A549 (cell line): Measurements from ENCODE around the gene CFAP92. TPM values are rescaled to one million over a fixed set of nuclear protein-coding genes. Genes with fewer than 3 reads are reported as not detected.

Experiments
- ATAC-seq, 2 experiments: fragments of 200-7000 bp in 1 of 2; fragments of >200 bp in 1 of 2; cut with Nextera tagmentation in 1 of 2; cut with Tn5 transposase in 1 of 2; 3 replicates each; pipeline versions ENCODE4 v1.8.0 to v1.9.1; 2018 to 2020; ENCODE audit warnings: mild to moderate bottlenecking in 1 of 2, moderate library complexity in 1 of 2
- CTCF ChIA-PET: fragments of 300-600 bp; sonication (Branson Sonifier 250); formaldehyde crosslinking; extraction: SDS; loops from one replicate; lab custom pipeline; 2021; ENCODE audit warnings: antibody characterized with exemption, inconsistent platforms; lab: Yijun Ruan, JAX
- POLR2A ChIA-PET: fragments of 350-600 bp; formaldehyde crosslinking; extraction: SDS; loops from one replicate; lab custom pipeline; 2021; ENCODE audit warnings: antibody characterized with exemption, inconsistent platforms; lab: Yijun Ruan, JAX
- DNase-seq, 2 experiments: peaks; one replicate each; pipeline versions ENCODE4 v3.0.0 to v3.0.0-alpha.2; 2011 to 2016; ENCODE audit warnings: low read depth in 1 of 2, low spot score in 1 of 2
- FAIRE-seq: peaks from 2 replicates; lab custom pipeline; 2011; peaks lifted over from hg19 to GRCh38; lab: Jason Lieb, UNC
- H3K27ac ChIP-seq, 2 experiments: fragments of >200 bp; sonication (Bioruptor Twin); formaldehyde crosslinking; 3 replicates each; pipeline ENCODE4 v1.5.1; 2016 to 2017
- H3K4me1 ChIP-seq: fragments of >200 bp; sonication (Bioruptor Twin); formaldehyde crosslinking; 3 replicates; pipeline ENCODE4 v1.6.1; 2016
- H3K4me2 ChIP-seq: fragments of >200 bp; sonication (Bioruptor Twin); formaldehyde crosslinking; 3 replicates; pipeline ENCODE4 v1.6.1; 2016
- H3K4me3 ChIP-seq: fragments of >200 bp; sonication (Bioruptor Twin); formaldehyde crosslinking; 3 replicates; pipeline ENCODE4 v1.5.1; 2016
- H3K9me3 ChIP-seq: fragments of >200 bp; sonication (Bioruptor Twin); formaldehyde crosslinking; 3 replicates; pipeline ENCODE4 v1.6.1; 2016
- CBX8 ChIP-seq: fragments of 200-600 bp; sonication (generic); IDR thresholded peaks from 2 replicates; pipeline ENCODE4 v1.6.1; 2016
- CEBPB ChIP-seq, 2 experiments: fragments of >200 bp in 1 of 2; sonication (Bioruptor Twin) in 1 of 2; formaldehyde crosslinking in 1 of 2; IDR thresholded peaks; 2 replicates each; pipeline ENCODE4 v1.6.1; 2012 to 2016
- EP300 ChIP-seq, 2 experiments: fragments of >200 bp; sonication (Bioruptor Twin); formaldehyde crosslinking; IDR thresholded peaks; 2 replicates in 1 of 2; 3 replicates in 1 of 2; pipeline ENCODE4 v1.6.1; 2016 to 2017
- HDAC2 ChIP-seq: fragments of 200-600 bp; sonication (generic); IDR thresholded peaks from 2 replicates; pipeline ENCODE4 v1.6.1; 2016
- HEYL ChIP-seq: fragments of 250-450 bp; sonication (Bioruptor Pico); IDR thresholded peaks from 2 replicates; pipeline ENCODE4 v1.8.0; 2021; ENCODE audit warnings: mild to moderate bottlenecking, moderate library complexity
- HOXA7 ChIP-seq: fragments of 250-450 bp; sonication (Bioruptor Pico); IDR thresholded peaks from 2 replicates; pipeline ENCODE4 v1.5.0; 2020; ENCODE audit warnings: mild to moderate bottlenecking, moderate library complexity
- HOXB13 ChIP-seq: fragments of 250-450 bp; sonication (Bioruptor Pico); IDR thresholded peaks from 2 replicates; pipeline ENCODE4 v1.5.0; 2020; ENCODE audit warnings: low read depth, mild to moderate bottlenecking, moderate library complexity
- JUN ChIP-seq, 2 experiments: fragments of >200 bp; sonication (Bioruptor Twin); formaldehyde crosslinking; IDR thresholded peaks; 2 replicates in 1 of 2; 3 replicates in 1 of 2; pipeline ENCODE4 v1.6.1; 2016 to 2017
- KDM1A ChIP-seq: fragments of 200-600 bp; sonication (generic); IDR thresholded peaks from 2 replicates; pipeline ENCODE4 v1.6.1; 2016; ENCODE audit warnings: low read depth, mild to moderate bottlenecking
- KDM5A ChIP-seq: fragments of 200-600 bp; sonication (generic); IDR thresholded peaks from 2 replicates; pipeline ENCODE4 v1.6.1; 2016; ENCODE audit warnings: antibody characterized with exemption, mild to moderate bottlenecking
- MAZ ChIP-seq: fragments of 150-350 bp; IDR thresholded peaks from 2 replicates; pipeline ENCODE4 v1.6.1; 2014; ENCODE audit warnings: antibody characterized with exemption, low read depth, low read length, borderline replicate concordance
- MYC ChIP-seq: IDR thresholded peaks from 2 replicates; pipeline ENCODE4 v1.6.1; 2012; ENCODE audit warnings: mild to moderate bottlenecking, inconsistent platforms, low read length, improper control_type of control experiment, borderline replicate concordance
- NPAS2 ChIP-seq: fragments of 250-450 bp; sonication (Bioruptor Pico); IDR thresholded peaks from 2 replicates; pipeline ENCODE4 v1.8.0; 2022; ENCODE audit warnings: mild to moderate bottlenecking, moderate library complexity, borderline replicate concordance
- NR3C1 ChIP-seq: fragments of >200 bp; sonication (Bioruptor Twin); formaldehyde crosslinking; IDR thresholded peaks from 3 replicates; pipeline ENCODE4 v1.6.1; 2017
- PHF8 ChIP-seq: fragments of 200-600 bp; sonication (generic); IDR thresholded peaks from 2 replicates; pipeline ENCODE4 v1.6.1; 2016; ENCODE audit warnings: low read depth, mild to moderate bottlenecking, antibody characterized with exemption, moderate library complexity, borderline replicate concordance
- POLR2A ChIP-seq: IDR thresholded peaks from 2 replicates; pipeline ENCODE4 v1.6.1; 2012; ENCODE audit warnings: mild to moderate bottlenecking, low read length
- RNF2 ChIP-seq: fragments of 200-600 bp; sonication (generic); IDR thresholded peaks from 2 replicates; pipeline ENCODE4 v1.6.1; 2016; ENCODE audit warnings: low read depth, mild to moderate bottlenecking, antibody characterized with exemption, moderate library complexity, borderline replicate concordance
- SREBF2 ChIP-seq: fragments of 450-650 bp; IDR thresholded peaks from 2 replicates; pipeline ENCODE4 v1.6.1; 2014; ENCODE audit warnings: mild to moderate bottlenecking, moderate library complexity
- ZC3H11A ChIP-seq: fragments of 450-650 bp; IDR thresholded peaks from 2 replicates; pipeline ENCODE4 v1.6.1; 2014; ENCODE audit warnings: antibody characterized with exemption, mild to moderate bottlenecking
- ZNF302 ChIP-seq: fragments of 250-450 bp; sonication (Bioruptor Pico); IDR thresholded peaks from 2 replicates; pipeline ENCODE4 v1.9.0; 2021; ENCODE audit warnings: inconsistent platforms, mild to moderate bottlenecking, moderate library complexity
- ZSCAN20 ChIP-seq: fragments of 250-450 bp; sonication (Bioruptor Pico); IDR thresholded peaks from 2 replicates; pipeline ENCODE4 v1.8.0; 2022; ENCODE audit warnings: mild to moderate bottlenecking, moderate library complexity
- WGBS: methylation state at CpG from one replicate; pipeline ENCODE4 v1.1.6; 2017; ENCODE audit errors: missing lambda C conversion rate; 5-methylcytosine and 5-hydroxymethylcytosine counted together
- polyA plus RNA-seq, 4 experiments: library from polyadenylated mRNA; depleted of rRNA in 3 of 4; stranded (reverse); fragments of >200 nt; fragmentation: RNase III in 1 of 4; extraction: RNeasy Plus Mini Kit Qiagen cat#74134 plus additional on column Dnase treatment in 1 of 4; gene quantifications; 2 replicates in 3 of 4; 3 replicates in 1 of 4; pipeline ENCODE4 v1.2.3, GENCODE V29; 2011 to 2017
- TF ChIP-seq, protein P1 (sequence below): fragments of 250-450 bp; sonication (Bioruptor Pico); IDR thresholded peaks from 2 replicates; pipeline ENCODE4 v1.5.0; 2021; ENCODE audit warnings: mild to moderate bottlenecking, moderate library complexity, borderline replicate concordance
- TF ChIP-seq, protein P2 (sequence below): fragments of 450-650 bp; IDR thresholded peaks from 2 replicates; pipeline ENCODE4 v1.6.1; 2014; ENCODE audit warnings: antibody characterized with exemption
- TF ChIP-seq, protein P3 (sequence below): fragments of 150-350 bp; IDR thresholded peaks from 2 replicates; pipeline ENCODE4 v1.6.1; 2014; ENCODE audit warnings: low read depth, mild to moderate bottlenecking, low read length
- TF ChIP-seq, protein P4 (sequence below): IDR thresholded peaks from 2 replicates; pipeline ENCODE4 v1.6.1; 2012
- TF ChIP-seq, protein P5 (sequence below): fragments of 200-600 bp; sonication (generic); IDR thresholded peaks from 2 replicates; pipeline ENCODE4 v1.6.1; 2016; ENCODE audit warnings: antibody characterized with exemption, mild to moderate bottlenecking, moderate library complexity

The CFAP92 gene
- polyA plus RNA-seq, 2 of the 4 experiments (the other 2 are of a cell fraction): not detected

DNA sequence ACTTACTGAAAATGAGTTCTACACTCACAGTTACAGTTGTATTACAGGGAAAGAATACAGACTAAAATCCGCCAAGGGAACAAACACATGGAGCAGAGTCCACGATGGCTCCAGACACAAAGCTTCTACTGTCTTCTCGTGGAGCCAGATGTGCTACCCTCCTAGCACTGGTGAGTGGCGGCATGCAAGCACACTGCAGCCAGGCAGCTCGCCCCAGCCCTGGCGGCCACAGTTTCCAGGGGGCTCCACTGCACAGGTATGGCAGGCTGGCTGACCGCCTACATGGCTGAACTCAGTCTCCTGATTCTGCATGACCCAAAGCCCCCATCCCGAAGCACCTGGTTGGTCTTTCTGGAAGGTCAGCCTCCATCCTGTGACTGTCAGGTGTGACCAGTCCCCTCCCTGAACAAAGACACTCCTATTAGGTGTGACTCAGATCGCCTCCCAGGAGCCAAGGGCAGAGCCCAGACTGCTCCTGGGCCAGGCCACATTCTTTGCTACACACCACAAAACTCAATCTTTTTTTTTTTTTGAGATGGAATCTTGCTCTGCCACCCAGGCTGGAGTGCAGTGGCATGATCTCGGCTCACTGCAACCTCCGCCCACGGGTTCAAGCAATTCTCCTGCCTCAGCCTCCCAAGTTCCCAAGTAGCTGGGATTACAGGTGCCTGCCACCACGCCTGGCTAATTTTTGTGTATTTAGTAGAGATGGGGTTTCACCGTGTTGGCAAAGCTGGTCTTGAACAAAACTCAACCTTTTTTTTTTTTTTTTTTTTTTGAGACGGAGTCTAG is 51.5 kb downstream of the CFAP92 start:
- DNase-seq (no peak), FAIRE-seq (no peak), ATAC-seq (no peak)
- Histone ChIP-seq H3K4me1 (no peaks in the 10 kb centered on the region), H3K9me3 (no peaks in the 10 kb centered on the region), H3K4me2 (no peak overlapping the region), H3K27ac (no peak overlapping the region), H3K4me3 (no peak overlapping the region)
- ChIA-PET CTCF (interaction anchor here (1.3 kb wide), 1 partner anchor 28 kb away, joined by 3 read pairs; no protein-coding TSS in a partner anchor), POLR2A (no interaction called here)
- TF ChIP-seq, protein P1, sequence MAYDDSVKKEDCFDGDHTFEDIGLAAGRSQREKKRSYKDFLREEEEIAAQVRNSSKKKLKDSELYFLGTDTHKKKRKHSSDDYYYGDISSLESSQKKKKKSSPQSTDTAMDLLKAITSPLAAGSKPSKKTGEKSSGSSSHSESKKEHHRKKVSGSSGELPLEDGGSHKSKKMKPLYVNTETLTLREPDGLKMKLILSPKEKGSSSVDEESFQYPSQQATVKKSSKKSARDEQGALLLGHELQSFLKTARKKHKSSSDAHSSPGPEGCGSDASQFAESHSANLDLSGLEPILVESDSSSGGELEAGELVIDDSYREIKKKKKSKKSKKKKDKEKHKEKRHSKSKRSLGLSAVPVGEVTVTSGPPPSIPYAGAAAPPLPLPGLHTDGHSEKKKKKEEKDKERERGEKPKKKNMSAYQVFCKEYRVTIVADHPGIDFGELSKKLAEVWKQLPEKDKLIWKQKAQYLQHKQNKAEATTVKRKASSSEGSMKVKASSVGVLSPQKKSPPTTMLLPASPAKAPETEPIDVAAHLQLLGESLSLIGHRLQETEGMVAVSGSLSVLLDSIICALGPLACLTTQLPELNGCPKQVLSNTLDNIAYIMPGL (CRISPR knock-in tag): no peak
- TF ChIP-seq HOXA7 (CRISPR knock-in tag): no peak
- TF ChIP-seq, protein P2, sequence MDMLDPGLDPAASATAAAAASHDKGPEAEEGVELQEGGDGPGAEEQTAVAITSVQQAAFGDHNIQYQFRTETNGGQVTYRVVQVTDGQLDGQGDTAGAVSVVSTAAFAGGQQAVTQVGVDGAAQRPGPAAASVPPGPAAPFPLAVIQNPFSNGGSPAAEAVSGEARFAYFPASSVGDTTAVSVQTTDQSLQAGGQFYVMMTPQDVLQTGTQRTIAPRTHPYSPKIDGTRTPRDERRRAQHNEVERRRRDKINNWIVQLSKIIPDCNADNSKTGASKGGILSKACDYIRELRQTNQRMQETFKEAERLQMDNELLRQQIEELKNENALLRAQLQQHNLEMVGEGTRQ: no peak
- TF ChIP-seq MAZ: no peak
- no peak for TF ChIP-seq JUN (IDR thresholded peaks at IDR 0.05)
- 57% methylated on average over 14 of the region's 15 CpGs for WGBS

GRCh38 chr3:128940252-128940651 is 53.6 kb downstream of the CFAP92 start:
- H3K27ac ChIP-seq: no peak overlapping the region
- ATAC-seq (no peak), FAIRE-seq (no peak)
- ChIA-PET CTCF (no interaction called here), POLR2A (no interaction called here)
- TF ChIP-seq NPAS2 (CRISPR knock-in tag) (no peak), KDM1A (no peak), CEBPB (IDR thresholded peaks at IDR 0.05) (no peak), ZC3H11A (no peak), HEYL (CRISPR knock-in tag) (no peak), MYC (no peak), NR3C1 (no peak), KDM5A (no peak), CBX8 (no peak)
- TF ChIP-seq, all 56 proteins: peak for 0
- WGBS: 83% methylated on average over 1 of the region's 1 CpG
- H3K4me1 ChIP-seq: no peaks in the 10 kb centered on the region
- H3K4me3 ChIP-seq: no peak overlapping the region
- DNase-seq: no peak
- no peaks in the 10 kb centered on the region for H3K9me3 ChIP-seq
- no peak overlapping the region for H3K4me2 ChIP-seq

DNA sequence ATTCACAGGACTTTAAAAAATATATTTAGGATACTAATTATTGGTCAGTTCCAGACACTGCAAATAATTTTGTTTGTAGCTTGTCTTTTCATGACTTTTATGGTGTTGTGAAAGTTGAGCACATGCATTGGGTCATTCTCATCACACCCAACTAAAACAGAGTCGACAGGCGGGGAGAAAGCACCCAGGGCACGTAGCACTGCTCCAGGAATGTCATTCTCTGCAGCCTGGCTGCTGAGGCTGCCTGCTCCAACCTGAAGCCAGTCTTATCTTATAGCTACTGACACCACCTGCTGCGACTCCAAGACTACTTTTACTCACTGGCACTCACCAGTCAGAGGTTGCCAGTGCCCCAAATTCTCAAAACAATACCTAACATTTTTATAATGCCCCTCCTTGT is 57.5 kb downstream of the CFAP92 start:
- Histone ChIP-seq H3K4me2 (no peak overlapping the region), H3K9me3 (no peaks in the 10 kb centered on the region), H3K4me3 (no peak overlapping the region), H3K27ac (no peak overlapping the region), H3K4me1 (no peaks in the 10 kb centered on the region)
- DNase-seq (no peak), FAIRE-seq (no peak), ATAC-seq (no peak)
- ChIA-PET POLR2A (no interaction called here), CTCF (interaction anchor here (2.6 kb wide), 1 partner anchor 34 kb away, joined by 8 read pairs; no protein-coding TSS in a partner anchor)
- WGBS: 28% methylated on average over 4 of the region's 4 CpGs
- TF ChIP-seq SREBF2: no peak
- TF ChIP-seq, protein P3, sequence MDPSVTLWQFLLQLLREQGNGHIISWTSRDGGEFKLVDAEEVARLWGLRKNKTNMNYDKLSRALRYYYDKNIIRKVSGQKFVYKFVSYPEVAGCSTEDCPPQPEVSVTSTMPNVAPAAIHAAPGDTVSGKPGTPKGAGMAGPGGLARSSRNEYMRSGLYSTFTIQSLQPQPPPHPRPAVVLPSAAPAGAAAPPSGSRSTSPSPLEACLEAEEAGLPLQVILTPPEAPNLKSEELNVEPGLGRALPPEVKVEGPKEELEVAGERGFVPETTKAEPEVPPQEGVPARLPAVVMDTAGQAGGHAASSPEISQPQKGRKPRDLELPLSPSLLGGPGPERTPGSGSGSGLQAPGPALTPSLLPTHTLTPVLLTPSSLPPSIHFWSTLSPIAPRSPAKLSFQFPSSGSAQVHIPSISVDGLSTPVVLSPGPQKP: no peak
- TF ChIP-seq, protein P4, sequence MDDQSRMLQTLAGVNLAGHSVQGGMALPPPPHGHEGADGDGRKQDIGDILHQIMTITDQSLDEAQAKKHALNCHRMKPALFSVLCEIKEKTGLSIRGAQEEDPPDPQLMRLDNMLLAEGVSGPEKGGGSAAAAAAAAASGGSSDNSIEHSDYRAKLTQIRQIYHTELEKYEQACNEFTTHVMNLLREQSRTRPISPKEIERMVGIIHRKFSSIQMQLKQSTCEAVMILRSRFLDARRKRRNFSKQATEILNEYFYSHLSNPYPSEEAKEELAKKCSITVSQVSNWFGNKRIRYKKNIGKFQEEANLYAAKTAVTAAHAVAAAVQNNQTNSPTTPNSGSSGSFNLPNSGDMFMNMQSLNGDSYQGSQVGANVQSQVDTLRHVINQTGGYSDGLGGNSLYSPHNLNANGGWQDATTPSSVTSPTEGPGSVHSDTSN: no peak
- no peak for TF ChIP-seq ZNF302 (CRISPR knock-in tag)
- TF ChIP-seq EP300 (IDR thresholded peaks at IDR 0.05): no peak
- TF ChIP-seq, protein P5, sequence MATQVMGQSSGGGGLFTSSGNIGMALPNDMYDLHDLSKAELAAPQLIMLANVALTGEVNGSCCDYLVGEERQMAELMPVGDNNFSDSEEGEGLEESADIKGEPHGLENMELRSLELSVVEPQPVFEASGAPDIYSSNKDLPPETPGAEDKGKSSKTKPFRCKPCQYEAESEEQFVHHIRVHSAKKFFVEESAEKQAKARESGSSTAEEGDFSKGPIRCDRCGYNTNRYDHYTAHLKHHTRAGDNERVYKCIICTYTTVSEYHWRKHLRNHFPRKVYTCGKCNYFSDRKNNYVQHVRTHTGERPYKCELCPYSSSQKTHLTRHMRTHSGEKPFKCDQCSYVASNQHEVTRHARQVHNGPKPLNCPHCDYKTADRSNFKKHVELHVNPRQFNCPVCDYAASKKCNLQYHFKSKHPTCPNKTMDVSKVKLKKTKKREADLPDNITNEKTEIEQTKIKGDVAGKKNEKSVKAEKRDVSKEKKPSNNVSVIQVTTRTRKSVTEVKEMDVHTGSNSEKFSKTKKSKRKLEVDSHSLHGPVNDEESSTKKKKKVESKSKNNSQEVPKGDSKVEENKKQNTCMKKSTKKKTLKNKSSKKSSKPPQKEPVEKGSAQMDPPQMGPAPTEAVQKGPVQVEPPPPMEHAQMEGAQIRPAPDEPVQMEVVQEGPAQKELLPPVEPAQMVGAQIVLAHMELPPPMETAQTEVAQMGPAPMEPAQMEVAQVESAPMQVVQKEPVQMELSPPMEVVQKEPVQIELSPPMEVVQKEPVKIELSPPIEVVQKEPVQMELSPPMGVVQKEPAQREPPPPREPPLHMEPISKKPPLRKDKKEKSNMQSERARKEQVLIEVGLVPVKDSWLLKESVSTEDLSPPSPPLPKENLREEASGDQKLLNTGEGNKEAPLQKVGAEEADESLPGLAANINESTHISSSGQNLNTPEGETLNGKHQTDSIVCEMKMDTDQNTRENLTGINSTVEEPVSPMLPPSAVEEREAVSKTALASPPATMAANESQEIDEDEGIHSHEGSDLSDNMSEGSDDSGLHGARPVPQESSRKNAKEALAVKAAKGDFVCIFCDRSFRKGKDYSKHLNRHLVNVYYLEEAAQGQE: no peak
- no peak for TF ChIP-seq HEYL (CRISPR knock-in tag)
- TF ChIP-seq CBX8: no peak
- TF ChIP-seq HOXB13 (CRISPR knock-in tag): no peak
- TF ChIP-seq HDAC2: no peak
- no peak for TF ChIP-seq MAZ
- no peak for TF ChIP-seq POLR2A
- no peak for TF ChIP-seq RNF2
- no peak for TF ChIP-seq CEBPB (IDR thresholded peaks at IDR 0.05)
- no peak for TF ChIP-seq ZSCAN20 (CRISPR knock-in tag)
- TF ChIP-seq PHF8: no peak
